Activated naive CD4-positive, alpha-beta T cell treated with anti-CD3 and anti-CD28 coated beads, Interleukin-2, amount 10 ng/mL, durations not matched to agents 7 days and 5 days (primary cell): Measurements from ENCODE around the gene PCYT1A.
"Not testable (repeated sequence)": the region's sequence is repeated elsewhere in the genome, so short reads cannot be mapped to it uniquely, and the experiment has no call there.

Experiments used
- CTCF ChIA-PET: fragments of 350-600 bp; sonication (Branson Sonifier 250); formaldehyde crosslinking; loops from one replicate; lab custom pipeline; 2021; ENCODE audit warnings: antibody characterized with exemption; lab: Charles Lee
- DNase-seq: peaks from one replicate; pipeline ENCODE4 v3.0.0-alpha.2; 2020
- H3K27ac Mint-ChIP-seq: one replicate; pipeline ENCODE4 v1.8.0; 2021; ENCODE audit warnings: mild to moderate bottlenecking, moderate library complexity, mixed read lengths
- H3K27me3 Mint-ChIP-seq: one replicate; pipeline ENCODE4 v1.8.0; 2021; ENCODE audit warnings: mild to moderate bottlenecking, mixed read lengths
- H3K36me3 Mint-ChIP-seq: one replicate; pipeline ENCODE4 v1.8.0; 2021; ENCODE audit warnings: mixed read lengths
- H3K4me1 Mint-ChIP-seq: one replicate; pipeline ENCODE4 v1.8.0; 2021; ENCODE audit warnings: mixed read lengths
- H3K4me3 Mint-ChIP-seq: one replicate; pipeline ENCODE4 v1.8.0; 2021; ENCODE audit warnings: mild to moderate bottlenecking, moderate library complexity, mixed read lengths
- H3K9me3 Mint-ChIP-seq: one replicate; pipeline ENCODE4 v1.8.0; 2021; ENCODE audit warnings: mixed read lengths

The PCYT1A gene

GRCh38 chr3:196208942-196209695 lies 78.4 kb downstream of the PCYT1A start:
- Mint-ChIP-seq H3K4me3 (peak overlapping the region; percentile 78), H3K27me3 (peaks cover 64% of the 10 kb centered on the region), H3K36me3 (no peaks in the 10 kb centered on the region), H3K27ac (no peak overlapping the region), H3K4me1 (peaks cover 17% of the 10 kb centered on the region), H3K9me3 (no peaks in the 10 kb centered on the region)
- CTCF ChIA-PET, result no interaction called here
- no peak for DNase-seq

- Mint-ChIP-seq H3K27ac (peak overlapping the region; percentile 55), H3K27me3 (peaks cover 74% of the 10 kb centered on the region), H3K4me1 (peaks cover 24% of the 10 kb centered on the region), H3K9me3 (no peaks in the 10 kb centered on the region), H3K36me3 (no peaks in the 10 kb centered on the region), H3K4me3 (peak overlapping the region; percentile 78)
- DNase-seq, result peak; percentile 86
- CTCF ChIA-PET, result interaction anchor here (0.6 to 1.3 kb wide), 2 partner anchors 11 to 134 kb away, joined by 3 read pairs; no protein-coding TSS in a partner anchor
Observed at GRCh38 chr3:196207833-196208607, 79.5 kb downstream of the PCYT1A start.

GRCh38 chr3:196207159-196207832 lies 80.2 kb downstream of the PCYT1A start:
- Mint-ChIP-seq H3K9me3 (no peaks in the 10 kb centered on the region), H3K4me3 (peak overlapping the region; percentile 78), H3K36me3 (no peaks in the 10 kb centered on the region), H3K4me1 (peaks cover 24% of the 10 kb centered on the region), H3K27ac (no peak overlapping the region), H3K27me3 (peaks cover 81% of the 10 kb centered on the region)
- CTCF ChIA-PET, result interaction anchor here (1.3 to 1.8 kb wide), 2 partner anchors 11 to 134 kb away, joined by 3 to 9 read pairs; no protein-coding TSS in a partner anchor
- DNase-seq, result peak; percentile 64

- Mint-ChIP-seq H3K27me3 (peaks cover 80% of the 10 kb centered on the region), H3K4me1 (peaks cover 24% of the 10 kb centered on the region)
- H3K9me3 Mint-ChIP-seq, DNase-seq, H3K4me3 Mint-ChIP-seq, H3K36me3 Mint-ChIP-seq, H3K27ac Mint-ChIP-seq: not testable (repeated sequence)
- CTCF ChIA-PET, result interaction anchor here (0.7 to 15.6 kb wide), 3 partner anchors 9 to 313 kb away, joined by 3 to 293 read pairs (median 9); no protein-coding TSS in a partner anchor
Observed at GRCh38 chr3:196205442-196206205, 81.9 kb downstream of the PCYT1A start.

- no peaks in the 10 kb centered on the region for H3K36me3 Mint-ChIP-seq
- H3K9me3 Mint-ChIP-seq, result no peaks in the 10 kb centered on the region
- H3K4me3 Mint-ChIP-seq, result no peak overlapping the region
- CTCF ChIA-PET, result interaction anchor here (1.3 to 15.6 kb wide), 2 partner anchors 17 to 131 kb away, joined by 3 to 293 read pairs; no protein-coding TSS in a partner anchor
- no peak for DNase-seq
- H3K27me3 Mint-ChIP-seq, result peaks cover 63% of the 10 kb centered on the region
- H3K4me1 Mint-ChIP-seq, result peaks cover 24% of the 10 kb centered on the region
- H3K27ac Mint-ChIP-seq, result no peak overlapping the region
Observed at GRCh38 chr3:196203846-196204245, 83.7 kb downstream of the PCYT1A start.

- no peak for DNase-seq
- Mint-ChIP-seq H3K27me3 (peaks cover 51% of the 10 kb centered on the region), H3K9me3 (no peaks in the 10 kb centered on the region), H3K4me1 (peaks cover 14% of the 10 kb centered on the region), H3K27ac (no peak overlapping the region), H3K36me3 (no peaks in the 10 kb centered on the region), H3K4me3 (no peak overlapping the region)
- CTCF ChIA-PET, result interaction anchor here (1.3 to 15.6 kb wide), 2 partner anchors 16 to 130 kb away, joined by 3 to 293 read pairs; no protein-coding TSS in a partner anchor
Observed at GRCh38 chr3:196202516-196202970, 85.0 kb downstream of the PCYT1A start.

- H3K4me3 Mint-ChIP-seq, result no peak overlapping the region
- CTCF ChIA-PET, result interaction anchor here (0.5 to 15.6 kb wide), 9 partner anchors 102 to 196 kb away, joined by 3 to 293 read pairs (median 5); no protein-coding TSS in a partner anchor
- no peak overlapping the region for H3K27ac Mint-ChIP-seq
- no peak for DNase-seq
- H3K36me3 Mint-ChIP-seq, result no peaks in the 10 kb centered on the region
- H3K27me3 Mint-ChIP-seq, result peaks cover 27% of the 10 kb centered on the region
- no peaks in the 10 kb centered on the region for H3K9me3 Mint-ChIP-seq
- peaks cover 31% of the 10 kb centered on the region for H3K4me1 Mint-ChIP-seq
Observed at GRCh38 chr3:196198771-196199753, 88.5 kb downstream of the PCYT1A start.

GRCh38 chr3:196198081-196198675 lies 89.3 kb downstream of the PCYT1A start:
- CTCF ChIA-PET, result interaction anchor here (0.5 to 15.6 kb wide), 8 partner anchors 17 to 194 kb away, joined by 3 to 293 read pairs (median 4); no protein-coding TSS in a partner anchor
- Mint-ChIP-seq H3K9me3 (no peaks in the 10 kb centered on the region), H3K4me3 (no peak overlapping the region), H3K27me3 (peaks cover 18% of the 10 kb centered on the region), H3K27ac (no peak overlapping the region), H3K36me3 (no peaks in the 10 kb centered on the region), H3K4me1 (peaks cover 28% of the 10 kb centered on the region)
- no peak for DNase-seq

GRCh38 chr3:196197524-196197923 lies 90.0 kb downstream of the PCYT1A start:
- no peak overlapping the region for H3K27ac Mint-ChIP-seq
- H3K9me3 Mint-ChIP-seq, result no peaks in the 10 kb centered on the region
- no peak overlapping the region for H3K4me3 Mint-ChIP-seq
- H3K4me1 Mint-ChIP-seq, result peaks cover 34% of the 10 kb centered on the region
- DNase-seq, result no peak
- H3K36me3 Mint-ChIP-seq, result no peaks in the 10 kb centered on the region
- H3K27me3 Mint-ChIP-seq, result peaks cover 12% of the 10 kb centered on the region
- CTCF ChIA-PET, result interaction anchor here (0.9 to 15.6 kb wide), 11 partner anchors 10 to 175 kb away, joined by 3 to 293 read pairs (median 4); no protein-coding TSS in a partner anchor

- H3K4me3 Mint-ChIP-seq, result no peak overlapping the region
- no peaks in the 10 kb centered on the region for H3K9me3 Mint-ChIP-seq
- no peaks in the 10 kb centered on the region for H3K36me3 Mint-ChIP-seq
- H3K4me1 Mint-ChIP-seq, result peaks cover 46% of the 10 kb centered on the region
- CTCF ChIA-PET, result interaction anchor here (0.7 to 15.6 kb wide), 17 partner anchors 11 to 301 kb away, joined by 3 to 293 read pairs (median 4); no protein-coding TSS in a partner anchor
- peak overlapping the region; percentile 14 for H3K27ac Mint-ChIP-seq
- DNase-seq, result no peak
- no peaks in the 10 kb centered on the region for H3K27me3 Mint-ChIP-seq
Observed at GRCh38 chr3:196195664-196196265, 91.8 kb downstream of the PCYT1A start.

- H3K36me3 Mint-ChIP-seq, result no peaks in the 10 kb centered on the region
- H3K4me3 Mint-ChIP-seq, result no peak overlapping the region
- no peaks in the 10 kb centered on the region for H3K9me3 Mint-ChIP-seq
- H3K4me1 Mint-ChIP-seq, result peaks cover 52% of the 10 kb centered on the region
- H3K27me3 Mint-ChIP-seq, result no peaks in the 10 kb centered on the region
- no peak overlapping the region for H3K27ac Mint-ChIP-seq
- DNase-seq, result no peak
- CTCF ChIA-PET, result interaction anchor here (1.2 to 15.6 kb wide), 5 partner anchors 13 to 122 kb away, joined by 4 to 293 read pairs (median 5); no protein-coding TSS in a partner anchor
Observed at GRCh38 chr3:196194542-196194915, 93.0 kb downstream of the PCYT1A start.
